GM23338 (cell line): ENCODE results near the gene PIM1. TPM values are rescaled to one million over a fixed set of nuclear protein-coding genes. Genes with fewer than 3 reads are reported as not detected.
A peak's percentile ranks its signal among the peaks of the same experiment; 100 is the strongest.

Experiments
- ATAC-seq: fragments of 200-7000 bp; cut with Tn5 transposase; 3 replicates; pipeline ENCODE4 v1.9.1; 2020
- DNase-seq: peaks from one replicate; pipeline ENCODE4 v3.0.0-alpha.2; 2015; ENCODE audit warnings: low spot score
- H2AFZ ChIP-seq: fragments of 200-600 bp; sonication (generic); 2 replicates; pipeline ENCODE4 v1.8.0; 2016; ENCODE audit warnings: antibody characterized with exemption, mild to moderate bottlenecking, moderate library complexity
- H3F3A ChIP-seq: fragments of 200-600 bp; sonication (generic); replicated peaks from 2 replicates; pipeline ENCODE4 v1.8.0; 2017; ENCODE audit warnings: antibody characterized with exemption, mixed run types, low read depth
- H3K27ac ChIP-seq: fragments of 200-600 bp; sonication (generic); 2 replicates; pipeline ENCODE4 v1.6.1; 2016; ENCODE audit warnings: low read depth
- H3K27me3 ChIP-seq: fragments of 200-600 bp; sonication (generic); 2 replicates; pipeline ENCODE4 v1.8.0; 2016; ENCODE audit warnings: mild to moderate bottlenecking, mixed run types, moderate library complexity; ENCODE audit not compliant: insufficient read depth
- H3K36me3 ChIP-seq: fragments of 200-600 bp; sonication (generic); 2 replicates; pipeline ENCODE4 v1.8.0; 2016; ENCODE audit warnings: mild to moderate bottlenecking; ENCODE audit not compliant: insufficient read depth
- H3K4me1 ChIP-seq: fragments of 200-600 bp; sonication (generic); 2 replicates; pipeline ENCODE4 v1.8.0; 2016; ENCODE audit warnings: mild to moderate bottlenecking, moderate library complexity; ENCODE audit not compliant: insufficient read depth
- H3K4me2 ChIP-seq: fragments of 200-600 bp; sonication (generic); 2 replicates; pipeline ENCODE4 v1.7.1; 2017; ENCODE audit warnings: mixed run types
- H3K4me3 ChIP-seq: fragments of 200-600 bp; sonication (generic); 2 replicates; pipeline ENCODE4 v1.6.1; 2016; ENCODE audit warnings: mixed run types
- H3K79me2 ChIP-seq: fragments of 200-600 bp; sonication (generic); replicated peaks from 2 replicates; pipeline ENCODE4 v1.8.0; 2017; ENCODE audit warnings: mild to moderate bottlenecking; ENCODE audit not compliant: insufficient read depth
- H3K9me2 ChIP-seq: fragments of 200-600 bp; sonication (generic); 2 replicates; pipeline ENCODE4 v1.8.0; 2017; ENCODE audit not compliant: insufficient read depth
- H4K20me1 ChIP-seq: fragments of 200-600 bp; sonication (generic); replicated peaks from 2 replicates; pipeline ENCODE4 v1.8.0; 2017; ENCODE audit warnings: mild to moderate bottlenecking; ENCODE audit not compliant: insufficient read depth
- H3K27ac Mint-ChIP-seq: 2 replicates; pipeline ENCODE4 v1.8.0; 2020; ENCODE audit warnings: inconsistent platforms, mild to moderate bottlenecking, moderate library complexity, mixed read lengths
- H3K27me3 Mint-ChIP-seq: 3 replicates; pipeline ENCODE4 v1.8.0; 2022; ENCODE audit warnings: low read depth, mild to moderate bottlenecking, moderate library complexity, mixed read lengths, inconsistent platforms; ENCODE audit not compliant: insufficient read depth, poor library complexity
- H3K36me3 Mint-ChIP-seq: 3 replicates; pipeline ENCODE4 v1.8.0; 2021; ENCODE audit warnings: low read depth, mild to moderate bottlenecking, inconsistent platforms, moderate library complexity, mixed read lengths
- H3K4me1 Mint-ChIP-seq: 3 replicates; pipeline ENCODE4 v1.8.0; 2020; ENCODE audit warnings: mild to moderate bottlenecking, inconsistent platforms, mixed read lengths
- H3K4me3 Mint-ChIP-seq: 3 replicates; pipeline ENCODE4 v1.8.0; 2021; ENCODE audit warnings: moderate library complexity, mild to moderate bottlenecking, inconsistent platforms, mixed read lengths
- H3K9me3 Mint-ChIP-seq: 3 replicates; pipeline ENCODE4 v1.8.0; 2020; ENCODE audit warnings: moderate library complexity, mild to moderate bottlenecking, inconsistent platforms, mixed read lengths
- POLR2AphosphoS5 ChIP-seq: IDR thresholded peaks from 2 replicates; pipeline ENCODE4 v1.6.1; 2016; ENCODE audit warnings: antibody characterized with exemption, low read depth
- STAT1 ChIP-seq: IDR thresholded peaks from one replicate; pipeline ENCODE4 v1.6.1; 2016; ENCODE audit warnings: antibody characterized with exemption; ENCODE audit not compliant: unreplicated experiment
- ZNF331 ChIP-seq: fragments of 250-450 bp; sonication (Bioruptor Pico); IDR thresholded peaks from 2 replicates; pipeline ENCODE4 v1.5.0; 2020; ENCODE audit warnings: low read depth, mild to moderate bottlenecking, moderate library complexity
- ZNF462 ChIP-seq: fragments of 250-450 bp; sonication (Bioruptor Pico); IDR thresholded peaks from 2 replicates; pipeline ENCODE4 v1.5.0; 2020; ENCODE audit warnings: mild to moderate bottlenecking, moderate library complexity
- polyA plus RNA-seq: library from polyadenylated mRNA; unstranded; fragments of >200 nt; fragmentation: Nextera tagmentation; extraction: Ambion mirVana; gene quantifications from 2 replicates; pipeline ENCODE4 v1.2.1, GENCODE V29; 2016
- total RNA-seq: library from RNA; depleted of rRNA; stranded (reverse); fragments of >200 nt; shearing (Covaris generic); gene quantifications from 2 replicates; pipeline ENCODE4 v1.2.3, GENCODE V29; 2014

Gene PIM1
- total and polyA plus RNA-seq, 2 experiments from 2014 or later: 46.0 to 74.2 TPM

GRCh38 chr6:37174196-37174514 lies 4.2 kb downstream of the PIM1 start:
- ATAC-seq: no peak
- 0 out of 2 replicates have a peak overlapping the region, but pooled peaks have one; percentile 38 for H3K4me3 ChIP-seq
- peaks cover 15% of the 10 kb centered on the region for H3K27me3 Mint-ChIP-seq
- H3K4me3 Mint-ChIP-seq: no peak overlapping the region
- DNase-seq: peak; percentile 11
- peaks cover 10% of the 10 kb centered on the region for H3K4me1 ChIP-seq
- TF ChIP-seq ZNF331 (no peak), ZNF462 (no peak)
- peaks cover 30% of the 10 kb centered on the region for H4K20me1 ChIP-seq
- peaks cover 30% of the 10 kb centered on the region for H3K36me3 ChIP-seq
- H3K79me2 ChIP-seq: peaks cover 42% of the 10 kb centered on the region
- H3F3A ChIP-seq: peaks cover 37% of the 10 kb centered on the region
- H2AFZ ChIP-seq: no peak overlapping the region
- H3K27ac ChIP-seq: 0 out of 2 replicates have a peak overlapping the region, but pooled peaks have one; percentile 33
- H3K27me3 ChIP-seq: no peaks in the 10 kb centered on the region
- H3K4me1 Mint-ChIP-seq: peaks cover 36% of the 10 kb centered on the region
- H3K4me2 ChIP-seq: 0 out of 2 replicates have a peak overlapping the region, but pooled peaks have one; percentile 23
- H3K9me2 ChIP-seq: no peaks in the 10 kb centered on the region
- H3K9me3 Mint-ChIP-seq: peaks cover 2% of the 10 kb centered on the region; the same call in 2 of the 3 replicates
- peaks cover 49% of the 10 kb centered on the region for H3K36me3 Mint-ChIP-seq
- H3K27ac Mint-ChIP-seq: no peak overlapping the region

DNA sequence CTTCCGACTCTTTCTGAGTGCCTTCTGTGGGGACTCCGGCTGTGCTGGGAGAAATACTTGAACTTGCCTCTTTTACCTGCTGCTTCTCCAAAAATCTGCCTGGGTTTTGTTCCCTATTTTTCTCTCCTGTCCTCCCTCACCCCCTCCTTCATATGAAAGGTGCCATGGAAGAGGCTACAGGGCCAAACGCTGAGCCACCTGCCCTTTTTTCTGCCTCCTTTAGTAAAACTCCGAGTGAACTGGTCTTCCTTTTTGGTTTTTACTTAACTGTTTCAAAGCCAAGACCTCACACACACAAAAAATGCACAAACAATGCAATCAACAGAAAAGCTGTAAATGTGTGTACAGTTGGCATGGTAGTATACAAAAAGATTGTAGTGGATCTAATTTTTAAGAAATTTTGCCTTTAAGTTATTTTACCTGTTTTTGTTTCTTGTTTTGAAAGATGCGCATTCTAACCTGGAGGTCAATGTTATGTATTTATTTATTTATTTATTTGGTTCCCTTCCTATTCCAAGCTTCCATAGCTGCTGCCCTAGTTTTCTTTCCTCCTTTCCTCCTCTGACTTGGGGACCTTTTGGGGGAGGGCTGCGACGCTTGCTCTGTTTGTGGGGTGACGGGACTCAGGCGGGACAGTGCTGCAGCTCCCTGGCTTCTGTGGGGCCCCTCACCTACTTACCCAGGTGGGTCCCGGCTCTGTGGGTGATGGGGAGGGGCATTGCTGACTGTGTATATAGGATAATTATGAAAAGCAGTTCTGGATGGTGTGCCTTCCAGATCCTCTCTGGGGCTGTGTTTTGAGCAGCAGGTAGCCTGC lies 4.8 kb downstream of the PIM1 start:
- Mint-ChIP-seq H3K9me3 (peaks cover 2% of the 10 kb centered on the region; the same call in 2 of the 3 replicates), H3K27me3 (peaks cover 11% of the 10 kb centered on the region), H3K36me3 (peaks cover 49% of the 10 kb centered on the region), H3K4me3 (peak overlapping the region; percentile 10; the same call in 1 of the 3 replicates), H3K4me1 (peaks cover 36% of the 10 kb centered on the region), H3K27ac (no peak overlapping the region)
- Histone ChIP-seq H3K4me2 (0 out of 2 replicates have a peak overlapping the region, but pooled peaks have one; percentile 12), H3K36me3 (peaks cover 30% of the 10 kb centered on the region), H3K4me1 (peaks cover 10% of the 10 kb centered on the region), H3F3A (peaks cover 37% of the 10 kb centered on the region), H3K4me3 (peak overlapping the region; percentile 38; the same call in 1 of the 2 replicates), H3K27me3 (no peaks in the 10 kb centered on the region), H3K79me2 (peaks cover 42% of the 10 kb centered on the region), H3K9me2 (no peaks in the 10 kb centered on the region), H4K20me1 (peaks cover 30% of the 10 kb centered on the region), H2AFZ (no peak overlapping the region), H3K27ac (peak overlapping the region; percentile 33; the same call in 1 of the 2 replicates)
- DNase-seq (peak; percentile 12), ATAC-seq (no peak)
- TF ChIP-seq ZNF462 (no peak), POLR2AphosphoS5 (no peak; the same call in 1 of the 2 replicates), STAT1 (no peak)
